HG03442 (cell line): Measurements from ENCODE around the gene ABHD2.

Source experiments
- ATAC-seq: cut with Tn5 transposase; IDR thresholded peaks from one replicate; pipeline ENCODE4 v1.9.1; 2021; ENCODE audit warnings: mild to moderate bottlenecking, moderate library complexity; ENCODE audit not compliant: unreplicated experiment

ABHD2 gene

GRCh38 chr15:89098281-89098680 lies 10.0 kb downstream of the ABHD2 start:
- ATAC-seq, result no peak

- ATAC-seq, result no peak
Measured at GRCh38 chr15:89099968-89100367, 11.7 kb downstream of the ABHD2 start.

- no peak for ATAC-seq
Measured at GRCh38 chr15:89101302-89102193, 13.3 kb downstream of the ABHD2 start.

- ATAC-seq, result no peak
Measured at GRCh38 chr15:89103481-89104171, 15.4 kb downstream of the ABHD2 start.

GRCh38 chr15:89104172-89104564 lies 15.9 kb downstream of the ABHD2 start:
- ATAC-seq, result no peak

GRCh38 chr15:89105147-89105546 lies 16.9 kb downstream of the ABHD2 start:
- no peak for ATAC-seq

- no peak for ATAC-seq
Measured at GRCh38 chr15:89106200-89106599, 17.9 kb downstream of the ABHD2 start.

GRCh38 chr15:89107984-89108383 lies 19.7 kb downstream of the ABHD2 start:
- ATAC-seq, result no peak

- ATAC-seq, result no peak
Measured at GRCh38 chr15:89108835-89109234, 20.6 kb downstream of the ABHD2 start.

GRCh38 chr15:89109238-89109637 lies 21.0 kb downstream of the ABHD2 start:
- no peak for ATAC-seq

GRCh38 chr15:89110060-89110459 lies 21.8 kb downstream of the ABHD2 start:
- ATAC-seq, result no peak

GRCh38 chr15:89111352-89111751 lies 23.1 kb downstream of the ABHD2 start:
- no peak for ATAC-seq

GRCh38 chr15:89111961-89112340 lies 23.7 kb downstream of the ABHD2 start:
- no peak for ATAC-seq

GRCh38 chr15:89112341-89112971 lies 24.2 kb downstream of the ABHD2 start:
- peak; percentile 95 for ATAC-seq

GRCh38 chr15:89113296-89114024 lies 25.2 kb downstream of the ABHD2 start:
- no peak for ATAC-seq

- no peak for ATAC-seq
Measured at GRCh38 chr15:89114990-89115389, 26.7 kb downstream of the ABHD2 start.

- ATAC-seq, result no peak
Measured at GRCh38 chr15:89115547-89115946, 27.3 kb downstream of the ABHD2 start.

- ATAC-seq, result no peak
Measured at GRCh38 chr15:89116404-89116803, 28.1 kb downstream of the ABHD2 start.

GRCh38 chr15:89117790-89118189 lies 29.5 kb downstream of the ABHD2 start:
- ATAC-seq, result no peak

GRCh38 chr15:89118481-89118989 lies 30.3 kb downstream of the ABHD2 start:
- no peak for ATAC-seq
